ENCODE results near the gene SERPINB10. TPM values are rescaled to one million over a fixed set of nuclear protein-coding genes. Genes with fewer than 3 reads are reported as not detected.

The SERPINB10 gene
- total RNA-seq, 2 donors from 2014 or later, result 1.5 to 2.8 TPM

DNA sequence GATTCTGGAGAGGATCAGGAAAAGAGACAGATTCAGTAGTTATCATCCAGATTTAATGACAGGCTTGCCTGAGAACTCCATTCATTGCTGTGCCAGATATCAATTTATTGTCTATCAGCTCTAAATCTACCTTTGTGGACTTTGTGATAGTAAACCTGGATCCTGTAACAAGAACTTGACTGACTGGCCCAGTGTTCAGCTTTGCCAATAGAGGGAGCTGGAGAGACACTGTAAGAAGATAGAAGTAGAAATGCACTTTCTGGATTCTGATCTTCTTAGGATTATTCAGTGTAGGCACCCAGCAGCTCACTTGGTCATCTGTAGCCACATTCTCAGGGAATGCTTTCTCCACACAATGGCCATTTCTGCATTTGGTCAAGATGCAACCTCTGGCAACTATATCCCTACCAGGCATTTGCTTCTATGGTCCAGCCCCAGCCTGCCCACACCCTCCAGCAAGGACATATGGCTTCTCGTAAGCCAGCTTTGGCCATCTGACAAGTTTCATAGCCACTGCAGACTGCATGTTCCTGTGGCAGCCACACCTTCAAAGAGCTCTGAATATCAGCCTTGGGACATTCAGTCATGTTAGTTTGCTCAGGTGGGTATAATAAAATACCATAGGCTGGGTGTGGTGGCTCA is 56.0 kb downstream of the SERPINB10 start:
- Mint-ChIP-seq H3K9me3 (no peaks in the 10 kb centered on the region), H3K27me3 (ENCODE audit: low read depth) (peaks cover 5% of the 10 kb centered on the region), H3K36me3 (ENCODE audit: insufficient read depth in 2 of 2) (peaks cover 4% of the 10 kb centered on the region in 2 donors), H3K4me3 (no peak overlapping the region), H3K4me1 (ENCODE audit: low read depth) (no peaks in the 10 kb centered on the region), H3K27ac (peak overlapping the region; percentile 14)
- DNase-seq (peak; percentile 29 to 37), ATAC-seq (replicated peaks in 1 of 2) (peak; percentile 66 to 75)

DNA sequence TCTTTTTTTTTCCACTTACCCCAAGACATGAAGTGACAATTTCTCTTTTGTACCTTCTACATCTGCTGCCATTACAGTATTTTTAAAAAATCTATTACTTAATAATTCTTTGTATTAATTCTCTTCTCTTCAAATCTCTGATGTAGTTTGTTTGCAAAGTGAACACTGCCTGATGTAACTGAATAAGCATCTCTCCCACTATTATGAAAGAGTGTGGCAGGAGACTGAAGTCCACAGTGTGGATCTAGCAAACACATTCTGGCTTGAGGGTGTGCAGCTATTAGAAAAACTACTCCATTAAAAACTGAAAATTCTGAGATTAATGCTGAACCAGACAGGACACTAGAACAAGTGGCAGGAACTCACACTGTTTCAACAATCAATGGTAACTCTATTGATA is 57.1 kb downstream of the SERPINB10 start:
- Mint-ChIP-seq H3K9me3 (no peaks in the 10 kb centered on the region), H3K27me3 (ENCODE audit: low read depth) (peaks cover 5% of the 10 kb centered on the region), H3K4me1 (ENCODE audit: low read depth) (peaks cover 11% of the 10 kb centered on the region), H3K27ac (no peak overlapping the region), H3K4me3 (no peak overlapping the region), H3K36me3 (ENCODE audit: insufficient read depth in 2 of 2) (peaks cover 5 to 8% of the 10 kb centered on the region in 2 donors)
- no peak for DNase-seq
- ATAC-seq (replicated peaks in 1 of 2), result no peak

DNA sequence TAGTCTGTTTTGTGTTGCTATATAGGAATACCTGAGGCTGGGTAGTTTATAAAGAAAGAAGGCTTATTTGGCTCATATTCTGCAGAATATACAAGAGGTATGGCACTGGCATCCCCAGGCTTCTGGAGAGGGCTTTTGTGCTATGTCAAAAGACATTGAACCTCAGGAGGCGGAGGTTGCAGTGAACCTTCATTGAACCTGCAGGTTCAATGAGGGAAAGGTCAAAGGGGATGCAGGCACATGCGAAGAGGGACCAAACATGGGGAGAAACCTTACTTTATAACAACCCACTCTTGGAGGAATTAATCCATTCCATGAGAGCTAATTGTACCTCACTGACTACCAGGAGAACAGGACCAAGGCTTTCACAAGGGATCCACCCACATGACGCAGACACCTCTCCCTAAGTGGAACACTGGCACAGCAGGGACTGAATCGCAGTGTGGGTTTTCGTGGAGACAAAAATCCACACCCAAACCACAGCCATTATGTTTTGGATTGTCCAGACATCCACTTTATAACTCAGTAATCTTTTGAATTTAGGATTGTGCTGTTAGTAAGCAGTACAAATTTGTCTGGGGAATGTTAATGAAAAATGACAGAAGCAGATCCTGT is 58.1 kb downstream of the SERPINB10 start:
- H3K36me3 Mint-ChIP-seq (ENCODE audit: insufficient read depth in 2 of 2), result peaks cover 7 to 8% of the 10 kb centered on the region in 2 donors
- no peaks in the 10 kb centered on the region for H3K27me3 Mint-ChIP-seq (ENCODE audit: low read depth)
- no peak overlapping the region for H3K4me3 Mint-ChIP-seq
- no peak for DNase-seq
- ATAC-seq (replicated peaks in 1 of 2), result no peak
- no peak overlapping the region for H3K27ac Mint-ChIP-seq
- no peaks in the 10 kb centered on the region for H3K9me3 Mint-ChIP-seq
- peaks cover 14% of the 10 kb centered on the region for H3K4me1 Mint-ChIP-seq (ENCODE audit: low read depth)

DNA sequence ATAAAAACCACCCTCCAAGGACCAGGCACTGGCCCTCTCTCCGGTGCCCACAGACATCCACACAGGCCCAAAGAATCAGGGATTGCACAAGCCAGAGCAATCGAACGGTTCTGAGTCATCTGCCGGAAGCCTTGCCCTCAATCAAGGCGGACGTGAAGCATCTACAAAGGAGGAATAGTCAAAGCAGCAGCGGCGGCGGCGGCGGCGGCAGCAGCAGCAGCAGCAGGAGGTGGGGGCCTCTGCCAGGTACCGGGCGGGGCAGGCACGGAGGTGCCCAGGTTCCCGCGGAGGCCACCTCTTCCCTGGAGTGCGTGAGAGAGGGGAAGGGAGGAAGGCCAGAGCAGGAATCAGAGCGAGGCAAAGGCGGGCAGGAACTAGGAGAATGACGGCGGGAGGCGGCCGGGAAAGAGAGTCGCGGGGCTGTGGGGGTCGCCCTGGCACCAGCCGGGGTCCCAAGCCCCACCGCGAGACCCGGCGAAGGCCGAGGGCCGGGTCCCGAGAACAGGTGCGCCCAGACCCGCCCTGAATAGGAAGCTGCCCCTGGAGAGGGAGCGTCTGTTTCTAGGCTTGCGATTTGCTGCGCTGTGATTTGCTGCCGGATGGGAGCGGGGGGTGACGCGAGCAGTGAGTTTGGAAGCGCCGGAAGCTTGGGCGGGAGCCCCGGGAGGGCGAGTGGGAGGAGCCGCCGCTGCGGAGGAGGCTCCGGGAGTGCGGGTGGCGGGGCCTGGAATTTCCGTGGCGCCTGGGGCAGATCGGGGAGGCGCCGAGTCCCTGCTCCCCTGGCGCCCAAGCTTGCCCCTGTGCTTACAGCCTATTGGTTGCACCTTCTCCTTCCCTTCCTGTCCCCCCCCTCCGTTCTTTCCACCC is 62.4 kb downstream of the SERPINB10 start, which contains the start of gene SERPINB8:
Gene SERPINB8 (plus strand): TSS at position 140 of the 867 bp plus-strand sequence. CDS start 8,228 bp downstream, outside the sequence.
- H3K9me3 Mint-ChIP-seq, result peaks cover 0 to 1% of the 10 kb centered on the region in 2 donors
- peaks cover 6% of the 10 kb centered on the region in 2 donors for H3K36me3 Mint-ChIP-seq (ENCODE audit: insufficient read depth in 2 of 2)
- peak within 1 kb of the TSS; percentile 88 to 99 for H3K4me3 Mint-ChIP-seq
- peaks cover 41% of the 10 kb centered on the region for H3K4me1 Mint-ChIP-seq (ENCODE audit: low read depth)
- H3K27me3 Mint-ChIP-seq (ENCODE audit: low read depth), result no peaks in the 10 kb centered on the region
- ATAC-seq (replicated peaks in 1 of 2), result peak; percentile 91 to 95
- peak within 1 kb of the TSS; percentile 94 for H3K27ac Mint-ChIP-seq
- peak; percentile 87 to 89 for DNase-seq

DNA sequence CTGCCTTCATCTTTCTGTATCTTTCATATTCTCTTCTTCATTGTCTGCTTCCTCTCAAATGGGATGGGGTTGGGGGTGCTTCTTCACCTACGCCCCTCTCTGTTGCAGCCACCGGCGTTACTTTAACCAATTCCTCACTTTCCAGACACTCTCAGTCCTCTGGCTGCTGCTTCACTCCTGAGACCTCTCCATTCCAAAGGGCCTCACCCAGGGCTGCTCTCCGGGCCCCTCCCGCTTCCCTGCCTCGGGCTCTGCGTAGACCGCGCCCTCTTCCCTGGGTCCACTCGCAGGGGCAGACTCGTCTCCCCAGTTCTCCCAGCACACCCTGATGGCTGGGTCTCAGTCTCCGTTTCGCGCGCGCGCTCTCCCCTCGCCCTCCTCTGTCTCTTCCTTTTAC is 63.0 kb downstream of the SERPINB10 start:
- Mint-ChIP-seq H3K27me3 (ENCODE audit: low read depth) (no peaks in the 10 kb centered on the region), H3K4me1 (ENCODE audit: low read depth) (peaks cover 41% of the 10 kb centered on the region), H3K27ac (peak overlapping the region; percentile 82), H3K4me3 (peak overlapping the region; percentile 88 to 99), H3K9me3 (peaks cover 0 to 1% of the 10 kb centered on the region in 2 donors), H3K36me3 (ENCODE audit: insufficient read depth in 2 of 2) (peaks cover 6% of the 10 kb centered on the region in 2 donors)
- ATAC-seq (replicated peaks in 1 of 2), result no peak
- DNase-seq, result no peak

DNA sequence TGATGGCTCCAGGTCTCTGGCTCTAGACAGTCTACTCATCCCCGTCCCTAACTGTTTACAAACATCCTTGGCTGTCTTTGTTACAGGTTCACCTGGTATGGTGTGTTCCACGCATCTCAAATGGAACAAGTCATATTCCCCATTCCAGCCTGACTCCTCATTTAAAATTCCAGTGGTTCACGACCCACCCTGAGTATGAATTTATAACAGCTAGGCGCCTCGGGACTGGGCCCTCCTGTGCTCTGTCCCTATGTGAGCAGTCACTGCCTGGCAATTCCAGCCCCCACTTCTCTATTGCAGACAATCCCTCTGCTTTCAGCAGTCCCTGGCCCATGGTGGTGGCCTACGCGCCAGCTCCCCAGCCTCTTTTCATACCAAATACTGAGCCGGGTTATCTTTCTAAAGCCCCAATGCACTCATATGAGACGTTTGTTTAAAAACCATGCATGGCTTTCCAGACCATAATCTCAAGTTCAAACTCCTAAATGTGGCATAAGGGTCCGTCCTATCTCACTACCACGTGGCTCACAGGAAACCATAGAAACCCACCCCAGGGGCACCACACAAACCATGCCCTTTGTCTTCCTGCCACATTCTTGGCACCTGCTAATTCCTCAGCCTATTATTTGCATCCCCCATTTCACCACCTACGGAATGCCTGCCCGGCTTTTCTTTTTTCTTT is 63.7 kb downstream of the SERPINB10 start:
- H3K36me3 Mint-ChIP-seq (ENCODE audit: insufficient read depth in 2 of 2), result peaks cover 6% of the 10 kb centered on the region in 2 donors

DNA sequence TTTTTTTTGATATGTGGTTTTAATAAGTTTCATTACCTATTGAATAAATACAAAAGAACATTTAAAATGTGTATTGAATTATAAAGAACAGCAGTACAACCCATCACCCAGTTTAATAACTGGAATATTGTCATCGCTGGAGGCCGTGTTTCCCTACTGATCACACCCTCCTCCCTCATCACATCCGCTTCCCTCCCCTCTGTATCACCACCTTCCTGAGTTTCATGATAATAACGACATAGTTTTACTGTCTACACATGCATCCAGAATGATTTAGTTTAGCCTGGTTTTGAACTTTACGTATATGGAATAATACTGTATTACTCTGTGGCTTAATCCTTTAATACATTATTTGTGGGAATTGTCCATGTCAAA is 64.2 kb downstream of the SERPINB10 start:
- Mint-ChIP-seq H3K9me3 (peaks cover 0 to 1% of the 10 kb centered on the region in 2 donors), H3K27me3 (ENCODE audit: low read depth) (no peaks in the 10 kb centered on the region), H3K4me1 (ENCODE audit: low read depth) (peaks cover 41% of the 10 kb centered on the region), H3K36me3 (ENCODE audit: insufficient read depth in 2 of 2) (peaks cover 6% of the 10 kb centered on the region in 2 donors), H3K4me3 (peak overlapping the region; percentile 88 to 99), H3K27ac (peak overlapping the region; percentile 82)
- ATAC-seq (replicated peaks in 1 of 2) (no peak), DNase-seq (no peak)

More for the DNA sequence above, 63.7 kb downstream of the SERPINB10 start:
- Mint-ChIP-seq H3K27me3 (ENCODE audit: low read depth) (no peaks in the 10 kb centered on the region), H3K27ac (peak overlapping the region; percentile 82), H3K4me1 (ENCODE audit: low read depth) (peaks cover 41% of the 10 kb centered on the region), H3K4me3 (peak overlapping the region; percentile 88 to 99), H3K9me3 (peaks cover 0 to 1% of the 10 kb centered on the region in 2 donors)
- no peak for DNase-seq
- no peak for ATAC-seq (replicated peaks in 1 of 2)

DNA sequence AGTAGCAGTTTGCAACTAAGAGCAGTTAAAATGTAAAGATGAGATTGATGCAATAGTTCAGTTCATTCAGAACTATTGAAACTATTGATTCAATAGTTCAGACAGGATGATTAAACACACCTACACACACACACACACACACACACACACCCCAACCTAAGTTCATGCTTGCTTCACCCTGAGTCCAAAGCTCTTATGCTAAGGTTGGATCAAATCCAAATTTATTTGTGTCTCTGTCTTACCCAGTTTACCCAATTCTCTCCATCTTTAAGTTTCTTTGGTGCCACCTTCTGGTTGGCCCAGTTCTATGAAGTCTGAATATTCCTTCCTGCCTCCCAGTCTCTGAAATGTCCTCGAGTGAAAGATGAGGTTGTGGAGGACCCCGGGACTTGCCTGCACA is 67.2 kb downstream of the SERPINB10 start:
- Mint-ChIP-seq H3K4me3 (no peak overlapping the region), H3K9me3 (peaks cover 0 to 1% of the 10 kb centered on the region in 2 donors), H3K36me3 (ENCODE audit: insufficient read depth in 2 of 2) (peaks cover 2 to 4% of the 10 kb centered on the region in 2 donors), H3K4me1 (ENCODE audit: low read depth) (peaks cover 39% of the 10 kb centered on the region), H3K27me3 (ENCODE audit: low read depth) (no peaks in the 10 kb centered on the region), H3K27ac (no peak overlapping the region)
- ATAC-seq (replicated peaks in 1 of 2) (no peak), DNase-seq (peak in 1 of 2 donors; percentile 23)

DNA sequence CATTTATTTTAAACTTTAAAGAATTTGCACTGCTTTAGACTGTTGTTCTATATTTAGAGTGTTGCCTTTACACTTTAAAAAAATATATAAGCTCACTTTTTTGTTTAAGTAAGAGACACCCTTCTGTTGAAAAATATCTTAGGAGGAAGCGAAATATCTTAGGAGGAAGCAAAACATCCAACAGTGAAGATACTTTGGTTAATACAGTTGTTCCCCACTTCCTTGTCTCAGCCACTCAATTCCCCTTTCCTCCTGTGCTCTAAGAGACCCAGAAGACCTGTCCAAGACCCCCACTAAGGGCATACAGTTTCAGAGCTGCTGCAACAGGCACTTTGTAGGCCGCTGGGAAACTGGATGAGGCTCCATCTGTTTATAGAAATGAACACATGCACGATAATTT is 67.9 kb downstream of the SERPINB10 start:
- Mint-ChIP-seq H3K27ac (no peak overlapping the region), H3K4me1 (ENCODE audit: low read depth) (peaks cover 39% of the 10 kb centered on the region), H3K4me3 (no peak overlapping the region), H3K27me3 (ENCODE audit: low read depth) (no peaks in the 10 kb centered on the region), H3K36me3 (ENCODE audit: insufficient read depth in 2 of 2) (peaks cover 2 to 4% of the 10 kb centered on the region in 2 donors), H3K9me3 (peaks cover 0 to 1% of the 10 kb centered on the region in 2 donors)
- no peak for DNase-seq
- ATAC-seq (replicated peaks in 1 of 2), result no peak

DNA sequence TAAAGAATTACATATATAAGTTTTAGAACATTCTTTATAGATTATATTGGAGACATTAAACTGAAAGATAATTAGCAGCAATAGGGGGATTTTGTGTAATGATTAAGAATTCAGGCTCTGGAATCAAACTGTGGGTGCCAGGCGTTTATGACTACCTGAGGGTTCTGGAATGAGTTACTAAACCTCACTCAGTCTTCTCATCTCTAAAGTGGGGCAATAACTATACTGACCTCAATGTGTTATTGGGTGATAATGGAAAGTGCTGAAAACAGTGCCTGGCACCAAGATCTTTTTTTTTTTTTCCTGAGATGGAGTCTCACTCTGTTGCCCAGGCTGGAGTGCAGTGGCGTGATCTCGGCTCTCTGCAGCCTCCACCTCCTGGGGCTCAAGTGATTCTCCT is 69.3 kb downstream of the SERPINB10 start:
- H3K4me3 Mint-ChIP-seq, result no peak overlapping the region
- DNase-seq (no peak), ATAC-seq (replicated peaks in 1 of 2) (peak; percentile 52 to 64)
- H3K27ac Mint-ChIP-seq, result no peak overlapping the region
- H3K4me1 Mint-ChIP-seq (ENCODE audit: low read depth), result peaks cover 25% of the 10 kb centered on the region
- H3K9me3 Mint-ChIP-seq, result peaks cover 0 to 1% of the 10 kb centered on the region in 2 donors
- H3K27me3 Mint-ChIP-seq (ENCODE audit: low read depth), result no peaks in the 10 kb centered on the region
- H3K36me3 Mint-ChIP-seq (ENCODE audit: insufficient read depth in 2 of 2), result peaks cover 4 to 5% of the 10 kb centered on the region in 2 donors

DNA sequence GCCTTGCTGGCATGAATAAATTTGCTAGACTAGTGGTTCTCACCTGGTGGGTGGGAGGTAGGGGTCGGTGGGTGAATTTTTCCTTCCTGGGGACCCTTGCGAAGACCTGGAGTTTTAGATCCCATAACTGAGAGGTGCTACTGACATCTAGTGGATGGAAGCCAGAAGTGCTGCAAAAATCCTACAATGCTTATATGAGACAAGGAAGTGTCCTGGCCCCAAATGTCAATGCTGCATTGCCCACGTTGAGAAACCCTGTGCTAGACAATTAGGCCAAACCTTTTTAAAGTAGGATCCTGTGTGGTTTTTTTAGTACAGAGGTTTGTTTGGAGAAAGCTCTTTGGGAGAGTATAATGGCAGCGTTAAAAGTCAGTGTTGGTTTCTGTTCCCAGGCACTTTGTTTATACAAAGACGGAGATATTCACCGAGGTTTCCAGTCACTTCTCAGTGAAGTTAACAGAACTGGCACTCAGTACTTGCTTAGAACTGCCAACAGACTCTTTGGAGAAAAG is 71.7 kb downstream of the SERPINB10 start:
- Mint-ChIP-seq H3K27ac (peak overlapping the region; percentile 58), H3K4me3 (peak overlapping the region in 1 of 2 donors; percentile 70), H3K36me3 (ENCODE audit: insufficient read depth in 2 of 2) (peaks cover 4 to 5% of the 10 kb centered on the region in 2 donors), H3K9me3 (no peaks in the 10 kb centered on the region), H3K4me1 (ENCODE audit: low read depth) (peaks cover 14% of the 10 kb centered on the region), H3K27me3 (ENCODE audit: low read depth) (no peaks in the 10 kb centered on the region)
- DNase-seq (peak; percentile 24 to 41), ATAC-seq (replicated peaks in 1 of 2) (peak; percentile 27 to 52)

DNA sequence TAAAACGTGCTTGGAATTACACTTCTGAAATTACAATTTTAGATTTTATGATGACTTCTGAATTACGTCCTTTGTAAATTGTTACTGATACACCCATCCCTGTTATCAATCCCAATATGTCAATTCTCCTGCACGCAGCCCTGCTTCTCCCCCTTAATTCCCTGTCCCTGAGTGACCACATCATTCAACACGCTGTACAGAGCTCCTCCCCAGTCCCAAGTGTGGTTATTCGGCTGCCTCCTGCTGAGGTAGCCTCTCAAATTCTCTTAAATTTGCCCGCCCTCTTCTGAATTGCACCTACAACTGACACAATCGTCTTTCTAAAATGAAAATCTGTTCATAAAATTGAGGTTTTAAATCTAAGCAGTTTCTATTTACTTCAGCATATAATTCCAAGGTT is 72.3 kb downstream of the SERPINB10 start:
- peaks cover 4 to 5% of the 10 kb centered on the region in 2 donors for H3K36me3 Mint-ChIP-seq (ENCODE audit: insufficient read depth in 2 of 2)
- DNase-seq (no peak), ATAC-seq (replicated peaks in 1 of 2) (no peak)
- no peak overlapping the region for H3K27ac Mint-ChIP-seq
- H3K9me3 Mint-ChIP-seq, result no peaks in the 10 kb centered on the region
- peak overlapping the region in 1 of 2 donors; percentile 29 for H3K4me3 Mint-ChIP-seq
- no peaks in the 10 kb centered on the region for H3K27me3 Mint-ChIP-seq (ENCODE audit: low read depth)
- peaks cover 9% of the 10 kb centered on the region for H3K4me1 Mint-ChIP-seq (ENCODE audit: low read depth)
